ENCODE measurements around the gene INMT. TPM values are rescaled to one million over a fixed set of nuclear protein-coding genes. Genes with fewer than 3 reads are reported as not detected.

Gene INMT
- total RNA-seq, result 100 to 1,000 TPM in 1 of 2 donors, 10 to 100 TPM in 1; 88.9 to 199 TPM

- peak within 1 kb of the TSS; percentile 78 to 84 for H3K27ac ChIP-seq
- H3K36me3 ChIP-seq, result no peaks in the 10 kb centered on the region
- no peaks in the 10 kb centered on the region for H3K27me3 ChIP-seq
- no peak for TF ChIP-seq CTCF (IDR thresholded peaks at IDR 0.05)
- DNase-seq (ENCODE audit: low spot score), result no peak
- H3K4me1 ChIP-seq, result peaks cover 0 to 61% of the 10 kb centered on the region in 2 donors
- no peaks in the 10 kb centered on the region for H3K9me3 ChIP-seq
- H3K4me3 ChIP-seq, result peak within 1 kb of the TSS; percentile 30 to 52
Observed at GRCh38 chr7:30751696-30752273, at the start of gene INMT. INMT (plus strand) TSS chr7:30752135; CDS start chr7:30752151, 16 bp downstream.

GRCh38 chr7:30702200-30702599, 49.7 kb upstream of the INMT start:
- Histone ChIP-seq H3K9me3 (no peaks in the 10 kb centered on the region), H3K36me3 (no peaks in the 10 kb centered on the region), H3K4me1 (peaks cover 0 to 18% of the 10 kb centered on the region in 2 donors), H3K4me3 (no peak overlapping the region), H3K27me3 (no peaks in the 10 kb centered on the region), H3K27ac (no peak overlapping the region)
- TF ChIP-seq CTCF (IDR thresholded peaks at IDR 0.05), result no peak
- DNase-seq (ENCODE audit: low spot score), result no peak

GRCh38 chr7:30703756-30704155, 48.2 kb upstream of the INMT start:
- no peak overlapping the region for H3K27ac ChIP-seq
- H3K4me1 ChIP-seq, result peaks cover 0 to 14% of the 10 kb centered on the region in 2 donors
- DNase-seq (ENCODE audit: low spot score), result no peak
- H3K9me3 ChIP-seq, result no peaks in the 10 kb centered on the region
- H3K27me3 ChIP-seq, result no peaks in the 10 kb centered on the region
- no peak overlapping the region for H3K4me3 ChIP-seq
- TF ChIP-seq CTCF (IDR thresholded peaks at IDR 0.05), result no peak
- no peaks in the 10 kb centered on the region for H3K36me3 ChIP-seq

- TF ChIP-seq CTCF (IDR thresholded peaks at IDR 0.05), result no peak
- Histone ChIP-seq H3K9me3 (no peaks in the 10 kb centered on the region), H3K27me3 (no peaks in the 10 kb centered on the region), H3K4me3 (no peak overlapping the region), H3K36me3 (no peaks in the 10 kb centered on the region), H3K27ac (no peak overlapping the region), H3K4me1 (peaks cover 0 to 18% of the 10 kb centered on the region in 2 donors)
- DNase-seq (ENCODE audit: low spot score), result no peak
Observed at GRCh38 chr7:30705008-30705407, 46.9 kb upstream of the INMT start.

- DNase-seq (ENCODE audit: low spot score), result no peak
- no peak overlapping the region for H3K27ac ChIP-seq
- no peaks in the 10 kb centered on the region for H3K27me3 ChIP-seq
- no peaks in the 10 kb centered on the region for H3K9me3 ChIP-seq
- peaks cover 0 to 18% of the 10 kb centered on the region in 2 donors for H3K4me1 ChIP-seq
- no peak for TF ChIP-seq CTCF (IDR thresholded peaks at IDR 0.05)
- H3K36me3 ChIP-seq, result no peaks in the 10 kb centered on the region
- H3K4me3 ChIP-seq, result no peak overlapping the region
Observed at GRCh38 chr7:30705596-30705995, 46.3 kb upstream of the INMT start.

- H3K4me3 ChIP-seq, result no peak overlapping the region
- no peak for TF ChIP-seq CTCF (IDR thresholded peaks at IDR 0.05)
- no peak overlapping the region for H3K27ac ChIP-seq
- no peaks in the 10 kb centered on the region for H3K9me3 ChIP-seq
- H3K36me3 ChIP-seq, result no peaks in the 10 kb centered on the region
- peaks cover 0 to 18% of the 10 kb centered on the region in 2 donors for H3K4me1 ChIP-seq
- DNase-seq (ENCODE audit: low spot score), result no peak
- H3K27me3 ChIP-seq, result no peaks in the 10 kb centered on the region
Observed at GRCh38 chr7:30706316-30706715, 45.6 kb upstream of the INMT start.
